M059J (cell line): ENCODE results near the gene ERFL. TPM values are rescaled to one million over a fixed set of nuclear protein-coding genes. Genes with fewer than 3 reads are reported as not detected.
"Not testable (repeated sequence)": the region's sequence is repeated elsewhere in the genome, so short reads cannot be mapped to it uniquely, and the experiment has no call there.

ENCODE experiments used
- DNase-seq: peaks from one replicate; pipeline ENCODE4 v3.0.0-alpha.2; 2012; ENCODE audit warnings: low read depth
- total RNA-seq: library from RNA; depleted of rRNA; stranded (reverse); fragments of >200 nt; shearing (Covaris generic); gene quantifications from 2 replicates; pipeline ENCODE4 v1.2.3, GENCODE V29; 2014

The ERFL gene
- total RNA-seq, 1 experiment from 2014 or later: not detected

- no peak for DNase-seq
Measured at GRCh38 chr19:41877916-41878905, 50.0 kb downstream of the ERFL start.

GRCh38 chr19:41876847-41877832 is 51.1 kb downstream of the ERFL start, which contains the start of gene CD79A:
Gene CD79A, plus strand, starts transcription at chr19:41877279. Its CDS starts 26 bp downstream, at chr19:41877305.
- DNase-seq: no peak

DNA sequence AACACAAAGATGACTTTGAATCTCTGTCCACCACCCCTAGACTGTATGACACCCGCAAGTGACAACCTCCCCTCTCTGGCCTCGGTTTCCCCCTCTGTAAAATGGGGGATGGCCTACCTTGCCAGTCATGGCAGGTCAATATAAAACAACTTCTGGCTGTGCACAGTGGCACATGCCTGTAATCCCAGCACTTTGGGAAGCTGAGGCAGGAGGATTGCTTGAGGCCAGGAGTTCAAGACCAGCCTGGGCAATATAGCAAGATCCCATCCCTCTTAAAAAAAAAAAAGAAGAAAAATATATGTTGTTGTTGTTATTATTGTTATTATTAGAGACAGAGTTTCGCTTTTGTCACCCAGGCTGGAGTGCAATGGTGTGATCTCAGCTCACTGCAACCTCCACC is 52.3 kb downstream of the ERFL start:
- not testable (repeated sequence) for DNase-seq

DNA sequence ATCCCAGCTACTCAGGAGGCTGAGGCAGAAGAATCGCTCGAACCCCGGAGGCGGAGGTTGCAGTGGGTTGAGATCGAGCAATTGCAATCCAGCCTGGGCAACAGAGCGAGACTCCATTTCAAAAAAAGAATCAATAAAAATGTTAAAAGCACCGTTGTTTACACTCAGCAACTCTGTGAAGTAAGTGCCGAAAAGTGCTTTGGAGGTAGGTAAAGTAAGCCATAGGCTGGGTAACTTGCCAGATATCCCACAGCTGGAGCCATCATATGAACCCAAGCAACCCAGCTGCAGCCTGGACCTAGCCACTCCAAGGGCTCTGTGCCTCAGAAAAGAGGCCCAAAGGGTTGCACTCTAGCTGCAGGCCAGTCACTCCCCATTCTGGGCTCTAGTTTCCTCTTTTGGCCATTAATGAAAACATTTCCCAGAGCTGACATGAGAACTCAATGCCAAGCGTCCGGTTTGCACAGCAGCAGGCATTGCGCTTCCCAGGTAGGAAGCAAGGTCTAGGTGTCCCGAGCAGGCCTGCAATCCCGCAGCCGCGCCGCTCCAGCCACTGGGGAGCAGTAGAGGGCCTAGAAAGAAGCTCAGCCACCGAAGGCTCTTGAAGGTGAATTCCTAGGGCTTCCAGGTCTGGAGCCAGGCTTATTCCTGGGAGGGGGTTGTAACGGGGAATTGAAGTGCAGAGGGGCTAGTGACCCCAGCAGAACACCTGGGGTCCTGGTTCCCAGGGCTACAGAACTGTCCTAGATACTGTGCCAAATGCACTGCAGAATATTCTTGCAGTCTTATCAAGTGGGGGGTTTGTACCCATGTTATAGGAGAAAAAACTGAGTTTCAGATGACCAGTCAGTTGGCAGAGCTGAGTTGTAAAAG is 55.2 kb downstream of the ERFL start:
- peak; percentile 74 for DNase-seq

DNA sequence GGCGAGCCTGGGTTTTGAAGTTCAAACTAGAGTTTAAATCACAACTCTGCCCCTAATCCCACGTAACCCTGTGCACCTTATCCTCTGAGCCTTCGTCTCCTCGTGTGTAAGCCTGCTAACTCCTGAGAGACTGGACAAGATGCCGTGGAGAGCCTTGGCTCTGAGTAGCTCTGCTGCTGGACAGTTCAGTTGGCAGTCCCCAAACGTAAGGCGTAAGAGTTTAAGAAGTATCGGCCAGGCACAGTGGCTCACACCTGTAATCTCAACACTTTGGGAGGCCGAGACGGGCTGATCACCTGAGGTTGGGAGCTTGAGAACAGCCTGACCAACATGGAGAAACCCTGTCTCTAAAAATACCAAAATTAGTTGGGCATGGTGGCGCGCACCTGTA is 55.9 kb downstream of the ERFL start:
- DNase-seq: no peak

- DNase-seq: no peak
Measured at GRCh38 chr19:41871573-41872383, 56.5 kb downstream of the ERFL start.

DNA sequence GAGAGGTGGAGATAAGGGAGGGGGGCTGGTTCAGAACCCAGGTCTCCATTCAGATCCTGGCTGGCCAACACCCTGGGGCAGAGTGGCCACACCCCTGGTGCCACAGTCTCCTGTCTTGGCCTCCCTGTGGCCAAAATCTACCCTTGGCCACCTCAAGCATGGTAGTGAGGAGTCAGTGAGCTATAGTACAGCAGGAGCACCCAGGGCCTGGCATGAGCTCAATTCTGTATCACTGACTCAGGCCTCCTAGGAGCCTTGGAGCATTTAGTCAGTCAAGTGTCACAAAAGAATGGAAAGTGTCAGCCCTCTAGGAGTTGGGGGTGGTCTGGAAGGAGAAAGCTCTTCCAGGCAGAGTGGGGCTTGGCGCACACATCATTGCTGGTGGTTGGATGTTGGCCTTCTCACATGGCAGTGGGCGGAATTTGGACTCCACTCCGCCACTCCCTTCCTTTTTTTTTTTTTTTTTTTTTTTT is 57.8 kb downstream of the ERFL start:
- peak; percentile 70 for DNase-seq

DNA sequence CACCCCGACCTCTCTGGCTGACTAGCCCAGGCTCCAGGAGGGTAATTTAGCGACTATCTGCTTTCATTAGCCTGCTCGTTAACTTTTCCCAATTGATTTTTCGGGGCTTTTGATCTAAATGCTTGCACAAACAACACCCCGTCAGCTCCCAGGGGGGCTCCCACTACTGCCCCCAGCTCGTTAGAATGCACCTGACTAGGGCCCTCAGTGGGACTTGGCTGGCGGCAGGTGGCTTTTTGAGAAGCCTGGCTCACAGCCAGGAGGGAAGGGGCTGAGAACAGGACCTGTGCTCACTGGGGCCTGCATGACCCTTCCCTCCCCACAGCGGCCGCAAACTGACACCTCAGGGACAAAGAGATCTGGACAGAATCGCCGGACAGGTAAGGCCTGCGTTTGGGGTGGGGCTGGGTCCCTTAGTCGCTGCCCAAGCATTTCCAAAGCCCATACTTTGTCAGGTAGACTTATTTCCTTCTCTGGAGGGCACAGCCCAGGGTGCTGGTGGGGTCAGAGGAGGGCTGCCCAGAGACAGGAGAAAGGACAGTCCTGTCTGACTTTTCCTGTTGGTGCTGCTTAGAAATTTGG is 58.8 kb downstream of the ERFL start:
- no peak for DNase-seq

DNA sequence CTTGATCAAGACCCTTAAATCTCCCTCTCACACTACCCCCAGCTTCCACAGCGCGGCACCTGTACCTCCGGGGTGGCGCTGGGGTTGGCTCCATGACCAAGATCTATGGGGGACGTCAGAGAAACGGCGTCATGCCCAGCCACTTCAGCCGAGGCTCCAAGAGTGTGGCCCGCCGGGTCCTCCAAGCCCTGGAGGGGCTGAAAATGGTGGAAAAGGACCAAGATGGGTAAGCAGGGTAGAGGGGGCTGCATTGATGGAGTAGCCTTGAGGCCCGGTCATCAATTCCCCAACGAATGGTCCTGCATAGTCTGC is 59.3 kb downstream of the ERFL start:
- DNase-seq: no peak

DNA sequence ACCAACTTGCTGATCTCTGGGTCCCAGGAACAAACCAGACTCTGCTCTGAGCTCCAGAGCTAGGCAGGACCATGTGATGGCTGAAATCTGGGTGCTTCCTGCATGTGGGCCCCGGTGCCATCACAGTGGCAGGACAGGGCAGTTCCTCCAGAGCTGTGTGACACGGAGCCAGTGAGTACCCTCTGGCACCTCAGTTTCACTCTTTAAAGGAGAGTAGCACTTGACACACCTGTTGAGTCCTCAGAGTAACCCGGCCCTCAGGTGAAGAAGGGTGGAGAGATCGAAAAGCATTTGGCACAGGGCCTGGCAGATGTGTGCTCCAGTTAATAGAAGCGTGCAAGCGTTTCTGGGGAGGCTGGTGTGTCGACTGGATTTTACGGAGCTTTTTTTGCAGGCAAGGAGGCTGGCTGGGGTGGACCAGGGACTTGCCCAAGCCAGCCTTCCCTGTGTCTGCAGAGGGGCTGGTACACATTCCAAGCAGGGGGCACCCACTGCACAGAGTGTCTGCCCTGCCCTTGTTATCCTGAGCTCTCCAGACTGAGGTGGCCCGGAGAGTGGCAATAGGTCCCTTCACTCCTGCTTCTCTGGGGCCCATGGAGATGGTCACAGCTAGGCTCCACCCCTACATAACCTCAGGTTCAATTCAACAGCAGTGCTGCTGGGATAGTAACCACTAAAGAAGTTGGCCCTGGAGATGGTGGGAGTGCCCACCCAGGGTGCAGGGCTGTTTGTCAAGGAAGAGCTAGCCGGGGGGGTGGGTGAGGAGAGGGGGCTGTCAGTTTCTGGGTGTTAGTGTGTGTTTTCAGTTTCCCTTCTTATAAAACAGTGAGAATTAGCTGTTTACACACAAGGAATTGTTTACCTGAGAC is 59.9 kb downstream of the ERFL start:
- no peak for DNase-seq

GRCh38 chr19:41866284-41866683 is 62.0 kb downstream of the ERFL start:
- no peak for DNase-seq

GRCh38 chr19:41864374-41864773 is 63.9 kb downstream of the ERFL start:
- no peak for DNase-seq

DNA sequence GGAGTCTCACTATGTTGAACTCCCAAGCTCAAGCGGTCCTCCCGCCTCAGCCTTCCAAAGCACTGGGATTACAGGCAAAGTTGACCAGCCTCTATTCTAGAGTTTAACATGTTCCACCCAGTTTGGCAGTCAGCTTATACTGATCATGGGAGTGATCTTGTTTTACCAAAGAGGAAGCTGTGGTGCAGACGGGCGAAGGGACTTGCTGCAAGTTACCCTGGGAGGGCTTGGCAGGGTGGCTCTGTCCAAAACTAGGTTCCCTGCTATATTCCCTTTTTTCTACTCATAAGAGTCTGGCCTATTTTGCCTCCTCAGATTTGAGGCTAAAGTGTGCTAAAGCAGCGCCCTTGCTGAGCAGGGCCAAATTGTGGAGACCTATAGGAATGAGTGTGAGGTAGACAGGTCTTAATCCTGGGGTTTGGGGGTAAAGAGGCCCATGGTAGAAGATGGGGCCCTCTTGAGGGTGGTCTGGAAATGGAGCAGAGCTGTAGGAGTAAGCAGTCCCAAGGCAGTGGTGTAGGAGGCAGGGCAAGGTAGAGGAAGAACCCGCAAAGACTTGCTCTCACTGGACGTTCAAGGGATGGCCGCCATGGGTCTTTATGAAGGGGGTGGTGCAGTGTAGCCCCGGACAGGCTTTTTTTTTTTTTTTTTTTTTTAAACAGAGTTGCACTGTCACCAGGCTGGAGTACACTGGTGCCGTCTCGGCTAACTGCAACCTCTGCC is 64.9 kb downstream of the ERFL start:
- no peak for DNase-seq

DNA sequence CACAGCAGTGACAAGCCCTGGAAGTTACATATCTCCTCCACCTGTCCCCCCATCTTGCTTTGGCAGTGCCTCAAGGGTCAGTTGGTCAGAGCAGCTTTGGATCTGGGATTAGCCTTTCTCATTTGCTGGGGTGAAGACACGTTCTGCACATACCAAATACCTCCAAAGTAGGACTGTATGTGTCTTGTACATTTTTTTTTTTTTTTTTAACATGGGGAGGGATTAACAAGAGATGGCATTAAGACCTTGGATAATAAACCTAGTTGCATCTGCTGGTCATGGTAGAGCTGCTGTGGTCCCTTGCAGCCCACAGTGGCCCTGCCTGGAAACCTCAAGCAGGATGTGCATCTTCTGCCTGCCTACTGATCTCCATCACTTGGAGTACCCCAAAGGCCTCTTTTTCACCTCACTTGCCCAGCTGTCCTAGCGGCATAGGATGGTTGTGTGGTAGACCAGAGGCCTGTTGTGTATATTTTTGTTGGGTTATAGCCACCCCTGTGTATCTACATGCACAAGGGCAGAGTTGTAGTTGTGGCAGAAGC is 65.7 kb downstream of the ERFL start:
- no peak for DNase-seq

DNA sequence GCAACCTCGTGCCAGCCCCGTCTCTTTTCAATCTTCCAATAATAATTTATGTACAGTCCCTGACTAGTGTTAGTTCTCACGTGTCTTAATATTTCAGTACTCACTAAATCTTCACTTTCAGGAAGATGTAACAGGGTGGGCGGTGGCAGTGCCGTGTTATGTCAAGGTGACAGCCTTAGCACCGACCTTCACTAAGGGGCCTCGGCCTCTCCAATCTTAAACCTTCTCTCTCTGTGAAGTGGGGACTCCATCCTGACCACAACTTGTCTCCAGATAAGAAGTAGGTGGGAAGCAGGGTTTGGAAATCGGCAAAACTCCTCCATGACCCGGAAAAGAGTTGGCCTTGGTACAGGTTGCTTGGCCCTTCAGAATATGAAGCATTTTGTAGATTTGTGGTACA is 66.4 kb downstream of the ERFL start:
- no peak for DNase-seq

DNA sequence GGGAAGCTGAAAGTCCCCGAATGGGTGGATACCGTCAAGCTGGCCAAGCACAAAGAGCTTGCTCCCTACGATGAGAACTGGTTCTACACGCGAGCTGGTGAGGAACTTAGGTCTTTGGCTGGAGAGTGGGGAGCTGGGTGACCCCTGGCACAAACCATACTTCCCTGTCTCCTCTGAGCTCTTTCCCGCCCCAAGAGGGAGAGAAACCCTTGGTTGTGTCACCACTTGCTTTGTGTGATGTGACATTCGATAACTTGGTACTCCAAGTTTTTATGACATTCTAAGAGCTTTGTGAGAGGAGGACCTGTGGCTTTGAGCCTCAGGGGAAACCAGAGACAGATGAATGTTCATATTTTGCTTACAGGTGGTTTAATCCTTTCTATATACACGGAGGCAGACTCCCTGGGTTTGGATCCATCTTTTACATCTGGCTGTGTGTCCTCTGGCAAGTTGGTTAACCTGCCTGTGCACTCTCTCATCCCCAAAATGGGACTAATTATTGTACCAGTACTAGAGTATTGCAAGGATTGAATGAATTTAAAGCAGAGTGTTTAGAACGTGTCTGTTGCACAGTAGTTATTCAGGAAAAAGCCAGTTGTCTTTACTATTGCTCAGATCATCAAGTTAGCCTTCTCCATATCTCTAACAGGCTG is 67.0 kb downstream of the ERFL start:
- no peak for DNase-seq

GRCh38 chr19:41860419-41861115 is 67.7 kb downstream of the ERFL start:
- no peak for DNase-seq
